ENCODE measurements around the gene CBY1.
A peak's percentile ranks its signal among the peaks of the same experiment; 100 is the strongest.

Gene CBY1

DNA sequence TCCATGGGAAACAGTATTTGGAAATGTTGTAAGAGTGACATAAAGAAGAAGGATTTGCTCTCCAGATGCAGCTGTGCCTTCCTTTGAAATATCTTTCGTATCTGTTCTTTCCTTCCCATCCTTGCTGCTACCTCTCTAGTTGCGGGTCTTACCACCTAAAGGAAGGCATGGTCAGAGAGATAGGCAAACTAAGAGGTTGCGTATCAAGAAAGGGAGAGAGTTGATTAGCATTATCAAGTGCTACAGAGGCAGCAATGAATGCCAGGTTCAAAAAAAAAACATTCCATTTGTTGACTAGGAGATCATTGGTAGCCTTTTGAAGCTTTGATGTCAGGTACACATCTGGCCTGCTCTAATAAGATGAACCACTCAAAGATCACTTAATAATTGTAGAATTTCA, 53.9 kb downstream of the CBY1 start:
- Histone ChIP-seq H3K9me3 (ENCODE audit: insufficient read depth, low read depth, low read length) (no peaks in the 10 kb centered on the region), H3K79me2 (ENCODE audit: insufficient read depth, low read length) (peaks cover 94% of the 10 kb centered on the region), H3F3A (ENCODE audit: low read depth) (no peaks in the 10 kb centered on the region), H2AFZ (ENCODE audit: low read length) (no peak overlapping the region), H3K4me1 (ENCODE audit: insufficient read depth, low read length, poor library complexity, severe bottlenecking) (peaks cover 74% of the 10 kb centered on the region), H4K20me1 (ENCODE audit: insufficient read depth, low read length, poor library complexity, severe bottlenecking) (peaks cover 83% of the 10 kb centered on the region), H3K4me2 (ENCODE audit: low read depth, low read length, poor library complexity, severe bottlenecking) (peak overlapping the region; percentile 96), H3K27me3 (ENCODE audit: insufficient read depth, low read length, poor library complexity, severe bottlenecking) (no peaks in the 10 kb centered on the region), H3K36me3 (ENCODE audit: insufficient read depth, low read length) (peaks cover 5% of the 10 kb centered on the region; the same call in 1 of the 2 replicates), H3K4me3 (ENCODE audit: low read length, poor library complexity, severe bottlenecking) (peak overlapping the region; percentile 89), H3K9ac (ENCODE audit: low read depth, low read length, poor library complexity, severe bottlenecking) (no peak overlapping the region), H3K9me2 (replicated peaks; ENCODE audit: low read depth, low read length) (no peaks in the 10 kb centered on the region)
- TF ChIP-seq, protein P1, sequence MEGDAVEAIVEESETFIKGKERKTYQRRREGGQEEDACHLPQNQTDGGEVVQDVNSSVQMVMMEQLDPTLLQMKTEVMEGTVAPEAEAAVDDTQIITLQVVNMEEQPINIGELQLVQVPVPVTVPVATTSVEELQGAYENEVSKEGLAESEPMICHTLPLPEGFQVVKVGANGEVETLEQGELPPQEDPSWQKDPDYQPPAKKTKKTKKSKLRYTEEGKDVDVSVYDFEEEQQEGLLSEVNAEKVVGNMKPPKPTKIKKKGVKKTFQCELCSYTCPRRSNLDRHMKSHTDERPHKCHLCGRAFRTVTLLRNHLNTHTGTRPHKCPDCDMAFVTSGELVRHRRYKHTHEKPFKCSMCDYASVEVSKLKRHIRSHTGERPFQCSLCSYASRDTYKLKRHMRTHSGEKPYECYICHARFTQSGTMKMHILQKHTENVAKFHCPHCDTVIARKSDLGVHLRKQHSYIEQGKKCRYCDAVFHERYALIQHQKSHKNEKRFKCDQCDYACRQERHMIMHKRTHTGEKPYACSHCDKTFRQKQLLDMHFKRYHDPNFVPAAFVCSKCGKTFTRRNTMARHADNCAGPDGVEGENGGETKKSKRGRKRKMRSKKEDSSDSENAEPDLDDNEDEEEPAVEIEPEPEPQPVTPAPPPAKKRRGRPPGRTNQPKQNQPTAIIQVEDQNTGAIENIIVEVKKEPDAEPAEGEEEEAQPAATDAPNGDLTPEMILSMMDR (conservative IDR thresholded peaks at IDR 0.05; ENCODE audit: low read length): no peak
- no peak for TF ChIP-seq EZH2phosphoT487 (IDR thresholded peaks at IDR 0.05; ENCODE audit: borderline replicate concordance)

DNA sequence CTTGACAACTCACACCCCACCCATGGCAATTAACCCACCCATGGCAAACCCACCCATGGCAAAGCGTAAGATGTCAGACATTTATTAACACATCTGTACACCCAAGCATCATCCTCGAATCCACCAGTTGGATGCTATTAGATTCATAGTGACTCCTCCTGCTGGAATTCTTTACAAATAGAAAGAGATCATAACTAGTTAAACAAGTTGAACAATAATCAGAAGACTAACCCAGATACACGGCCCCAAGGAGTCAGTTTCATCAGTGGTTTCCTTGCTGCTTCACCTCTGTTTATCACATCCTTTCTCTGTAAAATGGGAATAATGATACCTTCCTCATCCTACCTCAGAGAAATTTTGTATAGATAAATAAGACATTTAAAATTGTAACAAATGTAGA, 54.4 kb downstream of the CBY1 start:
- Histone ChIP-seq H3K4me3 (ENCODE audit: low read length, poor library complexity, severe bottlenecking) (no peak overlapping the region), H3F3A (ENCODE audit: low read depth) (no peaks in the 10 kb centered on the region), H3K4me1 (ENCODE audit: insufficient read depth, low read length, poor library complexity, severe bottlenecking) (peaks cover 74% of the 10 kb centered on the region), H3K79me2 (ENCODE audit: insufficient read depth, low read length) (peaks cover 100% of the 10 kb centered on the region), H3K4me2 (ENCODE audit: low read depth, low read length, poor library complexity, severe bottlenecking) (peak overlapping the region; percentile 96), H4K20me1 (ENCODE audit: insufficient read depth, low read length, poor library complexity, severe bottlenecking) (peaks cover 88% of the 10 kb centered on the region), H3K27me3 (ENCODE audit: insufficient read depth, low read length, poor library complexity, severe bottlenecking) (no peaks in the 10 kb centered on the region), H3K36me3 (ENCODE audit: insufficient read depth, low read length) (peaks cover 10% of the 10 kb centered on the region; the same call in 1 of the 2 replicates), H2AFZ (ENCODE audit: low read length) (no peak overlapping the region), H3K9ac (ENCODE audit: low read depth, low read length, poor library complexity, severe bottlenecking) (no peak overlapping the region), H3K9me3 (ENCODE audit: insufficient read depth, low read depth, low read length) (no peaks in the 10 kb centered on the region), H3K9me2 (replicated peaks; ENCODE audit: low read depth, low read length) (no peaks in the 10 kb centered on the region)
- TF ChIP-seq, protein P1 (conservative IDR thresholded peaks at IDR 0.05; ENCODE audit: low read length): no peak
- TF ChIP-seq EZH2phosphoT487 (IDR thresholded peaks at IDR 0.05; ENCODE audit: borderline replicate concordance): no peak

DNA sequence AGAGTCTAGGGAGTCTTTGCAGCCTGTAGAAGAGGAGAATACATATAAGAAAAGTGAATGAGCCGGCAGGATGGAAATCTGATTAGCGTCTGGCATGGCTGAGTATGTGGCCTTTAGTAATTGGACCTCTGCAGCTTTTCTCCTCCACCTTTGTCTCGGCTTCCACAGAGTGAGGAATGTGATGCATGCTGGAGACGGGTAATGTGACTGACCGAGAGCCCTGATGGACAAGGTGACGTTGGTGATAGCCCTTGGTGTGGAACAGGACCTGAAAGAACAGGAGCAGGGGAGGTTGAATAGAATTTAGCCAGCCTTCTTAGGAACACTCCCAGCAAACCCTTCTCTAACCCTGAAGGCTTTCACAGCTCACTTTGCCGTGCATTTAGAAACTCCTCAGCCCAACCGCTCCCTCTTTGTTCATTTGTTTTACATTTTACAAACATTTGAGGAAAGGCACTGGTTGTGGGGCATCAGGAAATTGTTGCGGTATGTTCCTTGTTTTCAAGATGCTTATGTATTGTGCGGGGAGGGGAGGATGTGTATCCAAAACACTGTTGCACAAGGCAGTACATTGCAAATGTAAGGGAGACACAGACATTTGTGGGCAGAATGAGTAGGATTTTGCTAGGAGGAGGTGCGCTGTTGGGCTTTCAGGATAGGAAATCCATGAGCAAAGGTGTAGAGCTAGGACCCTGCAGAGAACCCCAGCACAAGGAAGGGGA, 56.2 kb downstream of the CBY1 start:
- peaks cover 28% of the 10 kb centered on the region; the same call in 1 of the 2 replicates for H3K36me3 ChIP-seq (ENCODE audit: insufficient read depth, low read length)
- H3K4me1 ChIP-seq (ENCODE audit: insufficient read depth, low read length, poor library complexity, severe bottlenecking): peaks cover 62% of the 10 kb centered on the region
- no peaks in the 10 kb centered on the region for H3F3A ChIP-seq (ENCODE audit: low read depth)
- H2AFZ ChIP-seq (ENCODE audit: low read length): no peak overlapping the region
- peaks cover 73% of the 10 kb centered on the region for H4K20me1 ChIP-seq (ENCODE audit: insufficient read depth, low read length, poor library complexity, severe bottlenecking)
- H3K9me3 ChIP-seq (ENCODE audit: insufficient read depth, low read depth, low read length): no peaks in the 10 kb centered on the region
- no peaks in the 10 kb centered on the region for H3K9me2 ChIP-seq (replicated peaks; ENCODE audit: low read depth, low read length)
- H3K4me3 ChIP-seq (ENCODE audit: low read length, poor library complexity, severe bottlenecking): no peak overlapping the region
- peak overlapping the region; percentile 15 for H3K9ac ChIP-seq (ENCODE audit: low read depth, low read length, poor library complexity, severe bottlenecking)
- no peak for TF ChIP-seq EZH2phosphoT487 (IDR thresholded peaks at IDR 0.05; ENCODE audit: borderline replicate concordance)
- TF ChIP-seq, protein P1 (conservative IDR thresholded peaks at IDR 0.05; ENCODE audit: low read length): no peak
- no peaks in the 10 kb centered on the region for H3K27me3 ChIP-seq (ENCODE audit: insufficient read depth, low read length, poor library complexity, severe bottlenecking)
- peaks cover 88% of the 10 kb centered on the region for H3K79me2 ChIP-seq (ENCODE audit: insufficient read depth, low read length)
- peak overlapping the region; percentile 39 for H3K4me2 ChIP-seq (ENCODE audit: low read depth, low read length, poor library complexity, severe bottlenecking)
